PC-9 (cell line): ENCODE data around the gene PPP1R7. TPM values are rescaled to one million over a fixed set of nuclear protein-coding genes. Genes with fewer than 3 reads are reported as not detected.

ENCODE experiments used
- BruUV-seq: library from RNA; stranded (reverse); fragments of 400-500 nt; replicated peaks from 2 replicates; lab custom pipeline; 2021; lab: Mats Ljungman, UMichigan
- CTCF ChIA-PET: fragments of 300-600 bp; sonication (Branson Sonifier 250); formaldehyde crosslinking; loops from one replicate; lab custom pipeline; 2022; ENCODE audit warnings: antibody characterized with exemption; lab: Charles Lee
- POLR2A ChIA-PET: fragments of 300-600 bp; sonication (Branson Sonifier 250); formaldehyde crosslinking; loops from one replicate; lab custom pipeline; 2022; ENCODE audit warnings: antibody characterized with exemption; ENCODE audit not compliant: unreplicated experiment; lab: Charles Lee
- DNase-seq, 2 experiments: peaks; one replicate each; pipeline versions ENCODE4 v3.0.0 to v3.0.0-alpha.2; 2015 to 2022; ENCODE audit warnings: mixed read lengths in 1 of 2
- H2AFZ ChIP-seq: fragments of 200-600 bp; sonication (generic); 2 replicates; pipeline ENCODE4 v1.8.1; 2017; ENCODE audit warnings: antibody characterized with exemption
- H3F3A ChIP-seq: fragments of 200-600 bp; sonication (generic); 2 replicates; pipeline ENCODE4 v1.8.1; 2017; ENCODE audit warnings: antibody characterized with exemption, mild to moderate bottlenecking, low read depth; ENCODE audit not compliant: insufficient read depth
- H3K27ac ChIP-seq: fragments of 200-600 bp; sonication (generic); 2 replicates; pipeline ENCODE4 v1.6.1; 2016; ENCODE audit warnings: mixed run types
- H3K27me3 ChIP-seq: fragments of 200-600 bp; sonication (generic); 2 replicates; pipeline ENCODE4 v1.6.1; 2016; ENCODE audit warnings: low read depth, mixed run types; ENCODE audit not compliant: insufficient read depth
- H3K36me3 ChIP-seq: fragments of 200-600 bp; sonication (generic); 2 replicates; pipeline ENCODE4 v1.6.1; 2016; ENCODE audit warnings: low read depth, mixed run types
- H3K4me1 ChIP-seq: fragments of 200-600 bp; sonication (generic); replicated peaks from 2 replicates; pipeline ENCODE4 v1.6.1; 2016; ENCODE audit warnings: mixed run types; ENCODE audit not compliant: insufficient read depth
- H3K4me2 ChIP-seq: fragments of 200-600 bp; sonication (generic); 2 replicates; pipeline ENCODE4 v1.6.1; 2017; ENCODE audit warnings: mixed run types
- H3K4me3 ChIP-seq: fragments of 200-600 bp; sonication (generic); 2 replicates; pipeline ENCODE4 v1.6.1; 2016; ENCODE audit warnings: mixed run types
- H3K79me2 ChIP-seq: fragments of 200-600 bp; sonication (generic); 2 replicates; pipeline ENCODE4 v1.6.1; 2017; ENCODE audit warnings: low read depth, mixed run types
- H3K9me2 ChIP-seq: fragments of 200-600 bp; sonication (generic); 2 replicates; pipeline ENCODE4 v1.8.1; 2017; ENCODE audit warnings: mild to moderate bottlenecking; ENCODE audit not compliant: insufficient read depth
- H3K9me3 ChIP-seq: fragments of 200-600 bp; sonication (generic); 2 replicates; pipeline ENCODE4 v1.8.1; 2016; ENCODE audit warnings: low read depth; ENCODE audit not compliant: insufficient read depth
- H4K20me1 ChIP-seq: fragments of 200-600 bp; sonication (generic); 2 replicates; pipeline ENCODE4 v1.8.1; 2017; ENCODE audit not compliant: insufficient read depth
- EZH2 ChIP-seq: fragments of 200-600 bp; sonication (generic); IDR thresholded peaks from 2 replicates; pipeline ENCODE4 v1.8.0; 2017; ENCODE audit warnings: antibody characterized with exemption, low read depth
- intact Hi-C: fragments of 100-400 bp; cut with micrococcal nuclease; formaldehyde crosslinking; loops from one replicate; pipeline ENCODE4 v1.10.0; 2022; ENCODE audit not compliant: unreplicated experiment
- total RNA-seq: library from RNA; stranded (reverse); gene quantifications from 2 replicates; pipeline ENCODE4 v1.2.3, GENCODE V29; 2021
- TF ChIP-seq, protein P1 (sequence below): fragments of 200-600 bp; sonication (generic); conservative IDR thresholded peaks from 2 replicates; pipeline ENCODE4 v1.6.1; 2017; ENCODE audit warnings: mixed run types, antibody characterized with exemption, mild to moderate bottlenecking, moderate library complexity

The PPP1R7 gene
- total RNA-seq, 1 experiment from 2014 or later, result 113 TPM

DNA sequence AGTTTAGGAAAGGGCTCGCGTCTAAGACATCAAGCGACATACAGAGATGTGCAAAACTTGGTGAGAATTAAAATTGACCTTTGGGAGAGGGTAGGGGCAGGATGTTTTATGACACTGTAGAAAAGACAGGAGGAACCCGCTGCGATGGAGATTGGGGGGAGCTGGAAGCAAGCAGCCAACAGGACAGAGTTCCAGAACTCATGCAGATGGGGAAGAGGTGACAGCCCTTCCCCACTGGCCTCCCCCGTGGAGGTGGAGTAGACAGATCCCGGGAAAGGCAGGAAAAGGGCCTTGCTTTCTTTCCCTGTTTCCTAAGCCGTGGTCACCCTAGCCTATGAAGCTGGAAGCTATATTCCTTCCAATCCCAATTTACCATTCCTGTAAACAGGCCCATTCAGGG is 77.3 kb downstream of the PPP1R7 start:
- H3K27me3 ChIP-seq, result no peaks in the 10 kb centered on the region
- H3K27ac ChIP-seq, result no peak overlapping the region
- no peaks in the 10 kb centered on the region for H3K9me3 ChIP-seq
- peaks cover 14% of the 10 kb centered on the region; the same call in 1 of the 2 replicates for H3K36me3 ChIP-seq
- TF ChIP-seq, protein P1, sequence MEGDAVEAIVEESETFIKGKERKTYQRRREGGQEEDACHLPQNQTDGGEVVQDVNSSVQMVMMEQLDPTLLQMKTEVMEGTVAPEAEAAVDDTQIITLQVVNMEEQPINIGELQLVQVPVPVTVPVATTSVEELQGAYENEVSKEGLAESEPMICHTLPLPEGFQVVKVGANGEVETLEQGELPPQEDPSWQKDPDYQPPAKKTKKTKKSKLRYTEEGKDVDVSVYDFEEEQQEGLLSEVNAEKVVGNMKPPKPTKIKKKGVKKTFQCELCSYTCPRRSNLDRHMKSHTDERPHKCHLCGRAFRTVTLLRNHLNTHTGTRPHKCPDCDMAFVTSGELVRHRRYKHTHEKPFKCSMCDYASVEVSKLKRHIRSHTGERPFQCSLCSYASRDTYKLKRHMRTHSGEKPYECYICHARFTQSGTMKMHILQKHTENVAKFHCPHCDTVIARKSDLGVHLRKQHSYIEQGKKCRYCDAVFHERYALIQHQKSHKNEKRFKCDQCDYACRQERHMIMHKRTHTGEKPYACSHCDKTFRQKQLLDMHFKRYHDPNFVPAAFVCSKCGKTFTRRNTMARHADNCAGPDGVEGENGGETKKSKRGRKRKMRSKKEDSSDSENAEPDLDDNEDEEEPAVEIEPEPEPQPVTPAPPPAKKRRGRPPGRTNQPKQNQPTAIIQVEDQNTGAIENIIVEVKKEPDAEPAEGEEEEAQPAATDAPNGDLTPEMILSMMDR, result no peak
- TF ChIP-seq EZH2, result no peak
- H4K20me1 ChIP-seq, result peaks cover 60% of the 10 kb centered on the region
- CTCF ChIA-PET, result no interaction called here
- H3K4me2 ChIP-seq, result no peak overlapping the region
- no peak overlapping the region for H2AFZ ChIP-seq
- no peak overlapping the region for H3K4me3 ChIP-seq
- POLR2A ChIA-PET, result interaction anchor here (0.5 to 0.7 kb wide), 3 partner anchors 118 to 387 kb away, joined by 3 read pairs; no protein-coding TSS in a partner anchor
- no peak for DNase-seq
- intact Hi-C loops, result no loop called here
- H3K4me1 ChIP-seq, result no peaks in the 10 kb centered on the region
- peaks cover 22% of the 10 kb centered on the region; the same call in 1 of the 2 replicates for H3F3A ChIP-seq
- H3K79me2 ChIP-seq, result no peaks in the 10 kb centered on the region
- BruUV-seq, result no TSS peak
- H3K9me2 ChIP-seq, result no peaks in the 10 kb centered on the region

DNA sequence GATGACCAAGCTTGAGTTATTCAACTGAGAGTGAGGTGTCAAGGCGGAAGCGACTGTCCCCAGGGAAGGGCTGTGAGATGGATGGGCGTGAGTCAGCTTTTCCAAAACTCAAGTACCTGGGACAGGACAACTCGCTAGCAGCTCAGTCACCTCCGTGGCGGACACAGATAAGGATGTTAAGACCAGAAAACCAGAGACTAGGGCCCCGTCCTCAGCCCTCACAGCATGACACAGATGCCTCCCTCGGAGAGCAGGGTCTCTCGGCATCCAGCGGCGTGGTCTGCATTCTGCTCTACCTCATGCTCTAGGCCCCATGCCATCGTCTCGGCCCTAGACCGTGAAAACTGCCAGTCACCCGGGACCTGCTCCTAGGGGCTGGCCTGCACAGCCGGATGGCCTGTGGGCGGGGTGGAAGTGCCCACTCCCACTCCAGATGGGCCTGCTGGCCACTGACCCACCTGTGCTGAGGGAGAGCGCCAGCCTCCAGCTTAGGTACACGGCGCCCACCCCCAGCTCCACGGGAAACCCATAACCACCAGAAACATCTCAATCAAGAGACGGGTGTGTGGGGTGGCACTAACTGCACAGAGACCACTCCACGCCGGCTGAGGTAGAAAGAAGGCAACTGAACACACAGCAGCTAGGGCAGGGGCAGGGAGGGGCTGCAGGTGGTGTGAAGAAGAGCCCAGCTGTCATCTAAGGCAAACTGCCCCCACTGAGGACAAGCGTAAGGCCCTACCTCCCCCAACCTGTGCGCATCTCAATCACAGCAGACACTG is 78.0 kb downstream of the PPP1R7 start:
- Histone ChIP-seq H3K4me3 (no peak overlapping the region), H3F3A (peaks cover 22% of the 10 kb centered on the region; the same call in 1 of the 2 replicates), H3K9me2 (no peaks in the 10 kb centered on the region), H3K9me3 (no peaks in the 10 kb centered on the region), H3K36me3 (peaks cover 14% of the 10 kb centered on the region; the same call in 1 of the 2 replicates), H3K79me2 (no peaks in the 10 kb centered on the region), H3K27me3 (no peaks in the 10 kb centered on the region), H3K27ac (no peak overlapping the region), H2AFZ (no peak overlapping the region), H3K4me1 (no peaks in the 10 kb centered on the region), H3K4me2 (no peak overlapping the region), H4K20me1 (peaks cover 64% of the 10 kb centered on the region)
- TF ChIP-seq, protein P1, result no peak
- TF ChIP-seq EZH2, result no peak
- intact Hi-C loops, result no loop called here
- ChIA-PET CTCF (no interaction called here), POLR2A (interaction anchor here (0.6 kb wide), 1 partner anchor 79 kb away, joined by 4 read pairs; the partner anchor contains the start of gene PASK)
- DNase-seq, result no peak
- no TSS peak for BruUV-seq

GRCh38 chr2:241228860-241229516 is 78.7 kb downstream of the PPP1R7 start:
- H3K4me3 ChIP-seq, result no peak overlapping the region
- no peaks in the 10 kb centered on the region for H3K9me2 ChIP-seq
- H3K9me3 ChIP-seq, result no peaks in the 10 kb centered on the region
- no peak overlapping the region for H3K27ac ChIP-seq
- BruUV-seq, result no TSS peak
- H4K20me1 ChIP-seq, result peaks cover 69% of the 10 kb centered on the region
- H3K4me2 ChIP-seq, result no peak overlapping the region
- peaks cover 22% of the 10 kb centered on the region; the same call in 1 of the 2 replicates for H3F3A ChIP-seq
- no peaks in the 10 kb centered on the region for H3K27me3 ChIP-seq
- ChIA-PET CTCF (no interaction called here), POLR2A (interaction anchor here (0.5 kb wide), 1 partner anchor 449 kb away, joined by 6 read pairs; no protein-coding TSS in a partner anchor)
- H2AFZ ChIP-seq, result no peak overlapping the region
- intact Hi-C loops, result no loop called here
- no peak for TF ChIP-seq EZH2
- TF ChIP-seq, protein P1, result no peak
- H3K4me1 ChIP-seq, result no peaks in the 10 kb centered on the region
- no peak for DNase-seq
- peaks cover 14% of the 10 kb centered on the region; the same call in 1 of the 2 replicates for H3K36me3 ChIP-seq
- H3K79me2 ChIP-seq, result no peaks in the 10 kb centered on the region
